Activated naive CD4-positive, alpha-beta T cell treated with anti-CD3 and anti-CD28 coated beads for 36 hours (primary cell): Measurements from ENCODE around the gene TTLL4. TPM values are rescaled to one million over a fixed set of nuclear protein-coding genes. Genes with fewer than 3 reads are reported as not detected.
"Not testable (repeated sequence)": the region's sequence is repeated elsewhere in the genome, so short reads cannot be mapped to it uniquely, and the experiment has no call there.

Source experiments
- CTCF ChIA-PET: fragments of 350-600 bp; sonication (Branson Sonifier 250); formaldehyde crosslinking; loops from one replicate; lab custom pipeline; 2021; ENCODE audit warnings: antibody characterized with exemption; lab: Charles Lee
- DNase-seq: peaks from one replicate; pipeline ENCODE4 v3.0.0-alpha.2; 2020
- H3K27ac Mint-ChIP-seq: one replicate; pipeline ENCODE4 v1.8.0; 2021; ENCODE audit warnings: mild to moderate bottlenecking, mixed read lengths
- H3K27me3 Mint-ChIP-seq: one replicate; pipeline ENCODE4 v1.8.0; 2021; ENCODE audit warnings: low read depth, mixed read lengths
- H3K36me3 Mint-ChIP-seq: one replicate; pipeline ENCODE4 v1.8.0; 2021; ENCODE audit warnings: low read depth, mixed read lengths
- H3K4me1 Mint-ChIP-seq: one replicate; pipeline ENCODE4 v1.8.0; 2021; ENCODE audit warnings: low read depth, mixed read lengths
- H3K4me3 Mint-ChIP-seq: one replicate; pipeline ENCODE4 v1.8.0; 2021; ENCODE audit warnings: mild to moderate bottlenecking, moderate library complexity, mixed read lengths
- H3K9me3 Mint-ChIP-seq: one replicate; pipeline ENCODE4 v1.8.0; 2021; ENCODE audit warnings: mixed read lengths
- intact Hi-C: fragments of 100-400 bp; cut with micrococcal nuclease; formaldehyde crosslinking; loops from one replicate; pipeline ENCODE4 v1.15.1; 2023
- total RNA-seq, 2 experiments: library from RNA; stranded (reverse); gene quantifications; one replicate each; pipeline ENCODE4 v1.2.3, GENCODE V29; 2021

Gene TTLL4
- total RNA-seq, 2 experiments from 2014 or later: 23.7 to 24.7 TPM

DNA sequence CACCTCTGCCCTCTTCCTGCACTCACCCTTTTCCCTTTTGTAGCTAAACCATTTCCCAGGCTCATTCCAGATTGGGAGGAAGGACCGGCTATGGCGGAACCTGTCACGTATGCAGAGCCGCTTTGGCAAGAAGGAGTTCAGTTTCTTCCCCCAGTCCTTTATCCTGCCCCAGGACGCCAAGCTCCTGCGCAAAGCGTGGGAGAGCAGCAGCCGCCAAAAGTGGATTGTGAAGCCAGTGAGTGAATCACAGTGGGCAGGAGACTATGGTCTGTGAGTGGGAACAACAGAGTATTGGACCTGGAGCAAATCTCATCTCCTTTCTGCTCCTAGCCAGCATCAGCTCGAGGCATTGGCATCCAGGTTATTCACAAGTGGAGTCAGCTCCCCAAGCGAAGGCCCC is 36.3 kb downstream of the TTLL4 start:
- CTCF ChIA-PET: interaction anchor here (0.8 to 1.5 kb wide), 2 partner anchors 18 to 37 kb away, joined by 3 read pairs; no protein-coding TSS in a partner anchor
- Mint-ChIP-seq H3K36me3 (peaks cover 40% of the 10 kb centered on the region), H3K4me3 (no peak overlapping the region), H3K9me3 (no peaks in the 10 kb centered on the region), H3K27ac (no peak overlapping the region), H3K4me1 (peaks cover 20% of the 10 kb centered on the region), H3K27me3 (no peaks in the 10 kb centered on the region)
- DNase-seq: no peak
- intact Hi-C loops: no loop called here

DNA sequence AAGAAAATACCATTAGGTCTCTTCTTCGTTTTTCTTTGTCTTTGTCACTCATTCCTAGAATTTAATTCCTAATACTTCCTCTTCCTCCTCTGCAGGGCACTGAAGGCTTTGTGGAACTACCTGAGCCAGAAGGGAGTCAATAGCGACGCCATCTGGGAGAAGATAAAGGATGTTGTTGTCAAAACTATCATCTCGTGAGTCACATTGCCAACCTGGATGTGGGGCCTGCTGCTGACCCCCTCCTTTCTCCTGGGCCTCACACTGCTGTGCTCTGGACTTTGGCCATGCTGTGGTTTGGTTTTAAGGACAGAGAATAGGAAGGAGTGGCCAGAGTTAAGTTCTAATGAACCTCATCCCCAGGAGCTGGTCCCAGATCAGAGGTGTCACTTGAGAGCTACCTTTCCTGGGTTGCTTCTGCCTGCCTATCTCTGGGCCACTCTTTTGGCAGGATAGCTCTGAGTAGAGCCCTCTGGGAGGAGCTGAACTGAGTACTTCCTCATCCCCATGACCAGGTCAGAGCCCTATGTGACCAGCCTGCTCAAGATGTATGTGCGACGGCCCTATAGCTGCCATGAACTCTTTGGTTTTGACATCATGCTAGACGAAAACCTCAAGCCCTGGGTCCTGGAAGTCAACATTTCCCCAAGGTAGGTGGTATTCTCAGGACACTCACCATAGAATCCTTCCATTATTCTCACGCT is 38.3 kb downstream of the TTLL4 start:
- H3K4me1 Mint-ChIP-seq: peaks cover 13% of the 10 kb centered on the region
- no peak overlapping the region for H3K4me3 Mint-ChIP-seq
- no peaks in the 10 kb centered on the region for H3K27me3 Mint-ChIP-seq
- CTCF ChIA-PET: interaction anchor here (0.6 to 0.8 kb wide), 2 partner anchors 18 to 281 kb away, joined by 3 to 6 read pairs; no protein-coding TSS in a partner anchor
- no peak for DNase-seq
- peaks cover 49% of the 10 kb centered on the region for H3K36me3 Mint-ChIP-seq
- no peak overlapping the region for H3K27ac Mint-ChIP-seq
- intact Hi-C loops: no loop called here
- no peaks in the 10 kb centered on the region for H3K9me3 Mint-ChIP-seq

DNA sequence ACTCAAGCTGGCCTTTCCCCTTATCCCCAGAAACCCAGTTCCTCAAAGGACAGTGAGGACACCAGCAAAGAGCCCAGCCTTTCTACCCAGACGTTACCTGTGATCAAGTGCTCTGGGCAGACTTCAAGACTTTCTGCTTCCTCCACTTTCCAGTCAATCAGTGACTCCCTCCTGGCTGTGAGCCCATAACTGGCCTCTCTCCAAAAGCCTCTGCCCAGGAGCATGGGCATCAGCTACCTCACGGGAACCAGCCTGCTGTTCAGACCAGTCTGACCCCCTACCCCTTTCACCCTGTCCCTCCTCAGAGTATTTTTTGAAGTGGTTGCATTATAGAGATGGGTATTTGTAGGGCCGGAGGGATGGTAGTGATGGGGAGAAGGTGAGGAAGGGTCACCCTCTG is 43.6 kb downstream of the TTLL4 start:
- Mint-ChIP-seq H3K27me3 (no peaks in the 10 kb centered on the region), H3K9me3 (no peaks in the 10 kb centered on the region), H3K4me1 (no peaks in the 10 kb centered on the region), H3K36me3 (peaks cover 30% of the 10 kb centered on the region), H3K27ac (no peak overlapping the region), H3K4me3 (no peak overlapping the region)
- DNase-seq: no peak
- intact Hi-C loops: no loop called here
- CTCF ChIA-PET: no interaction called here

DNA sequence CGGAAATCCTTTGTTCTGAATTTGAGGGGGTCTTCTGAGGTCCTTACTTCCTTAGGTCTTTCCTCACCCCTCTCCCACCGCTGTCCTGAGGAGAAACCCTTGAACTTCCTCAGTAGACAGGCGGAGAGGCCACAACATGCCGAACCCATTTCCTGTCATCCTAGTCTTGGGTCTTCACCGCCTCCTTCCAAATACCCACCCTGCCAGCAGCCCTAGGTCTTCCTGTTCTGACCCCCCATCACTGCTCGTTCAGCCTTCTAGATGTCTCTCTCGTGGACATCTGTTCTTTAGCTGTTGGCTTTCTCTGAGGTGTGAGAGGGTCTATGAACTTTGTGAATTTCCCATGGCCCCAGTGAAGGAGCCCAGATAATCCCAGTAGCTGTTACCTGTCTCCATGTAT is 44.1 kb downstream of the TTLL4 start:
- no peaks in the 10 kb centered on the region for H3K9me3 Mint-ChIP-seq
- CTCF ChIA-PET: interaction anchor here (0.5 kb wide), 1 partner anchor 10 kb away, joined by 3 read pairs; no protein-coding TSS in a partner anchor
- no peaks in the 10 kb centered on the region for H3K27me3 Mint-ChIP-seq
- intact Hi-C loops: no loop called here
- DNase-seq: no peak
- H3K4me3 Mint-ChIP-seq: no peak overlapping the region
- H3K27ac Mint-ChIP-seq: no peak overlapping the region
- peaks cover 29% of the 10 kb centered on the region for H3K36me3 Mint-ChIP-seq
- H3K4me1 Mint-ChIP-seq: no peaks in the 10 kb centered on the region

DNA sequence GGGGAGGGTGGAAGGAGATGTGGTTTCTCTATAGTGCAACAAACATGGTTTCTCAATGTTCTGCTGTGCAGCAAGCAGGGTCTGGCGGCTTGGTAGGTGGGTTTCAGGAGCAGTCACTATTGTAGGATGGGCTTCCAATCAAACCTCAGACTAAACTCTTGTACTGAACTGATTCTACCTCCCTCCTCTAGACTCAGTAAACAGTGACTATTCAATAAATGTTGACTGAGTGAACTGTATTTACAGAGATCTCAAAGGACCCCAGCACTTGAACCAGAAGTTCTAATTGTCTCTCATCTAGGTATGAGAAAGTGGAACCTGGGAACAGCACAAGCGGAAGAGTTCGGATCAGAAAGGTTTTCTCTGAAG is 44.5 kb downstream of the TTLL4 start:
- peaks cover 29% of the 10 kb centered on the region for H3K36me3 Mint-ChIP-seq
- intact Hi-C loops: no loop called here
- H3K27me3 Mint-ChIP-seq: no peaks in the 10 kb centered on the region
- no peak overlapping the region for H3K27ac Mint-ChIP-seq
- DNase-seq: no peak
- H3K9me3 Mint-ChIP-seq: no peaks in the 10 kb centered on the region
- CTCF ChIA-PET: interaction anchor here (0.5 kb wide), 1 partner anchor 9 kb away, joined by 3 read pairs; no protein-coding TSS in a partner anchor
- no peaks in the 10 kb centered on the region for H3K4me1 Mint-ChIP-seq
- no peak overlapping the region for H3K4me3 Mint-ChIP-seq

DNA sequence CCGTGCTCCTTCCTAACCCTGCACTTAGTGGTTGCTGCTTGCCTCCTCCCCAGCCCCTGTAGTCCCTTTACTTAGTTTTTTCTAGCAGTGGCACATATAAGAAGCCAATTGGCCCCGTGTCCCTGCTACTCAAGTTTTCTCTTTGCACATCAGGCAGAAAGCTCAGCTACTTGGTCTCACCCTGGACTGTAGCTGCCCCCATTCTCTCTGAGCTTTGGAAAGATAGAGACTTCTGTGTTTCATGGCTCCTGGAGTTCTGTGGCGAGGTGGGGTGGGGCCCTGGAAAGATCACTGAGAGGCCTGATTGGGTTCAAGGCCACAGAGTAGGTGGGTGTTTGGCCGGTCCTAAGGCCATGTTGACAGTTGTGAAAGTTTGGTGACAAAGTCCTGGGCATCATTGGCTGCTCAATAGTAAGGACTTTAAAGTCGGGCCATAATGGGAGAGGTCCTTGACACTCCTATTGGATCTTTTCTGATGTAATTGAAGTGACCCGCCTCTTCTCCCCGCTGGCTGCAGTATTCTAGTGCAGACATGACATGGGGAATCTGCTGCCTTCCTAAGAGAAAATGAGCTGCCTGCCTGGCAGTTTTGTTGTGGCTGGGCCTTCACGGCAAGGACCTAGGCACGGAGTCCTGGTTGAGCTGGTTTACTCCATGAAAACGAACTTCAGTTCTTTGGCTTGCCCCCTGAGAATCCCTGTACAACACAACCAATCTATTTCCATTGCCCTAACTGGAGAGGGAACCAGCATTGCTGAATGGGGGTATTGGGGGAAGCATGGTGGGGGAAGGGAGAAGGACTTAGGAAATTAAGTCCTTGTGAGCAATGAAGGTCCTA is 45.2 kb downstream of the TTLL4 start:
- Mint-ChIP-seq H3K36me3 (peaks cover 26% of the 10 kb centered on the region), H3K27ac (no peak overlapping the region), H3K27me3 (no peaks in the 10 kb centered on the region), H3K4me3 (no peak overlapping the region), H3K4me1 (no peaks in the 10 kb centered on the region), H3K9me3 (no peaks in the 10 kb centered on the region)
- intact Hi-C loops: no loop called here
- CTCF ChIA-PET: interaction anchor here (0.5 to 0.6 kb wide), 2 partner anchors 9 to 29 kb away, joined by 3 read pairs; no protein-coding TSS in a partner anchor
- no peak for DNase-seq

DNA sequence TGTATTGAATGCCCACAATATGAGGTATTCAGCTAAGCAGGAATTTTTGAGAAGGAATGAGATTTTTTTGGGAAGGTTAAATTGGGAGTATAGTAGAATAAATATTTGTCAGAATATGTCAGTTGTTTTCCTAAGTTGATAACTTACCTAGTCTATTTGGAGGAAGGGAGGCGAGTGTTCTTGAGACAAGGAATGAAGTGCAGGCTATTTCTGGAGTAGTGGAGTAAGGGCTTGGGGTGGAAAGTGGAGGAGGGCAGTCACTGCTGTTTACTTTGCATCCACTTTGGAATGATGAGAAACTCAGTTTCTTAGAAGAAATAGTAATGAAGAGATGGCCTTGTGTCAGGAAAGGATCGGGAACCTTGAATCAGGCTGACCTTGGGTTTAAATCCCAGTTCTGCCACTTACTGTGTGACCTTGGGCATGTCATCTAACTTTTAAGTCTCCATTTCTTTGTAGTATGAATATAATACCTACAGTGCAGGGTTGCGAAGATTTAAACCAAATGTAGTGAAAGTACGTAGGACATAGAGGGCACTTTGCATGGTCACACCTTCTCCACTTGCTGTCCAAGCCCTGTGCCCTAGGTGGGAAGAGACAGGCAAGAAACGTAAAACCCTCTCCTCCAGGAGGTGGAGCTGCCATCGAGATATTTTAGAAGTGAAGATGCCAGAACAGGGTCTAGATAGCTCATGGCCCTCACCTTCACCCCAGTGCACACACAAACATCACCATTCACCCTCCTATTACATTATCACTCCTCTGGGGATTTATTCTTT is 46.2 kb downstream of the TTLL4 start:
- CTCF ChIA-PET: interaction anchor here (1.4 kb wide), 1 partner anchor 47 kb away, joined by 5 read pairs; the partner anchor contains the start of gene TTLL4
- no peak overlapping the region for H3K4me3 Mint-ChIP-seq
- H3K27me3 Mint-ChIP-seq: no peaks in the 10 kb centered on the region
- peaks cover 23% of the 10 kb centered on the region for H3K36me3 Mint-ChIP-seq
- H3K4me1 Mint-ChIP-seq: no peaks in the 10 kb centered on the region
- intact Hi-C loops: no loop called here
- H3K9me3 Mint-ChIP-seq: no peaks in the 10 kb centered on the region
- no peak overlapping the region for H3K27ac Mint-ChIP-seq
- DNase-seq: no peak

DNA sequence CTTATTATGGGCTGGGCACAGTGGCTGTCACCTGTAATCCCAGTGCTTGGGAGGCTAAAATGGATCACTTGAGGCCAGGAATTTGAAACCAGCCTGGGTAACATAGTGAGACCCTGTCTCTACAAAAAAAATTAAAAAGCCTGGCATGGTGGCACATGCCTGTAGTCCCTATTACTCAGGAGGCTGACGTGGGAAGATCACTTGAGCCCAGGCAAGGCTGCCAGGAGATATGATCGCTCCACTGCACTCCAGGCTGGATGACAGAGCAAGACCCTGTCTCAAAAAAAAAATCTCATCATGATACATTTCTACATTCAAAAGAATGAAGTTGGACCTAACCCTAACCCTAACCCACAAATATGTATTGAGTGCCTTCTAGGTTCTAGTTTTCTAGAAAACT is 51.2 kb downstream of the TTLL4 start:
- no peak overlapping the region for H3K27ac Mint-ChIP-seq
- H3K27me3 Mint-ChIP-seq: no peaks in the 10 kb centered on the region
- H3K36me3 Mint-ChIP-seq: no peaks in the 10 kb centered on the region
- H3K4me3 Mint-ChIP-seq: no peak overlapping the region
- intact Hi-C loops: no loop called here
- H3K9me3 Mint-ChIP-seq: no peaks in the 10 kb centered on the region
- no peaks in the 10 kb centered on the region for H3K4me1 Mint-ChIP-seq
- DNase-seq: no peak
- CTCF ChIA-PET: no interaction called here

DNA sequence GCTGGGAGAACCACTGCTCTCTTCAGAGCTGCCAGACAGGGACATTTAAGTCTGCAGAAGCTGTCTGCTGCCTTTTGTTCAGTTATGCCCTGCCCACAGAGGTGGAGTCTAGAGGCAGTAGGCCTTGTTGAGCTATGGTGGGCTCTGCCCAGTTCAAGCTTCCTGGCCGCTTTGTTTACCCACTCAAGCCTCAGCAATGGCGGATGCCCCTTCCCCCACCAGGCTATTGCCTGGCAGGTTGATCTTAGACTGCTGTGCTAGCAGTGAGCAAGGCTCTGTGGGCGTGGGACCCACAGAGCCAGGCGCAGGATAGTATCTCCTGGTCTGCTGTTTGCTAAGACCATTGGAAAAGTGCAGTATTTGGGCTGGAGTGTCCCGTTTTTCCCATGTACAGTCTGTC is 62.1 kb downstream of the TTLL4 start:
- CTCF ChIA-PET: interaction anchor here (0.7 to 0.8 kb wide), 2 partner anchors 10 to 34 kb away, joined by 3 to 4 read pairs; partner anchors contain the start of gene CYP27A1
- H3K9me3 Mint-ChIP-seq, H3K27ac Mint-ChIP-seq, intact Hi-C loops, H3K27me3 Mint-ChIP-seq, H3K4me1 Mint-ChIP-seq, H3K4me3 Mint-ChIP-seq, DNase-seq: not testable (repeated sequence)
- peaks cover 18% of the 10 kb centered on the region for H3K36me3 Mint-ChIP-seq

DNA sequence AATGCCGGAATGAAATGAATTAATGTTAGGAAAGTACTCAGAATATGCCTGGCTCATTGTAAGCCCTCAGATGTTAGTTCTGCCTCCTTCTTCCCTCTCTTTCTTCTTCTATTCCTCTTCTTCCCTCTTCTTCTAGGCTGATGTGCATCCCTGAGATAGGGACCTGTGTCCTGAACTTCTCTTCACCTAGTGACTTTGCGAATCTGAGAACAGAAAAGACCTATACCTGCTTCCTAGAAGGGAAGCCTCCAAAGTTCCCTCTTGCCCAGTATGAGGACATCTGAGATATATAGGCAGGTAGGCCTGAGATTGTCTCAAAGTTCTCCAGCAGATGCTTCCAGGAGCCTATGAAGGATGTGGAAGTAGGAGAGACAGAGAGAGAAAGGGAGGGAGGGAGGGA is 63.2 kb downstream of the TTLL4 start:
- no peak overlapping the region for H3K27ac Mint-ChIP-seq
- H3K4me1 Mint-ChIP-seq: no peaks in the 10 kb centered on the region
- no peaks in the 10 kb centered on the region for H3K27me3 Mint-ChIP-seq
- H3K36me3 Mint-ChIP-seq: peaks cover 20% of the 10 kb centered on the region
- DNase-seq: no peak
- H3K4me3 Mint-ChIP-seq: no peak overlapping the region
- H3K9me3 Mint-ChIP-seq: peaks cover 12% of the 10 kb centered on the region
- intact Hi-C loops: no loop called here
- CTCF ChIA-PET: interaction anchor here (0.7 kb wide), 1 partner anchor 11 kb away, joined by 4 read pairs; no protein-coding TSS in a partner anchor

DNA sequence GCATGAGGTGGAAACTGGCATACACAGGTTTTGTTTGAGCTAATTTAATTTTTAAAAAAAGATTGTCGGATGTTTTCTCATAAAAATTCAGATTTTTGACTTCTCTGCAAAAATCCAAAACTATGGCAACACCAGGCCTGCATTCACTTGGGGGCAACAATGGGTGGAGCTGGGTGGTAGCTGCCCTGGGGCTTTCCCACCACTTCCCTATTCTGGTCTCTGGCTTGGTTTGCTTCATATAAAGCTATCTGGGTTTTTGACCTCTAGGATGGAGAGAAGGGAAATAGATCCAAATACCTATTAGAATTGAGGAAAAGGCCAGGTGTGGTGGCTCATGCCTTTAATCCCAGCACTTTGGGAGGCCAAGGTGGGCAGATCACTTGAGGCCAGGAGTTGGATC is 65.9 kb downstream of the TTLL4 start:
- CTCF ChIA-PET: interaction anchor here (1.0 to 1.3 kb wide), 3 partner anchors 12 to 89 kb away, joined by 3 read pairs; no protein-coding TSS in a partner anchor
- H3K4me3 Mint-ChIP-seq: no peak overlapping the region
- peaks cover 17% of the 10 kb centered on the region for H3K36me3 Mint-ChIP-seq
- H3K4me1 Mint-ChIP-seq: peaks cover 2% of the 10 kb centered on the region
- H3K27ac Mint-ChIP-seq: no peak overlapping the region
- H3K27me3 Mint-ChIP-seq: peaks cover 16% of the 10 kb centered on the region
- peaks cover 12% of the 10 kb centered on the region for H3K9me3 Mint-ChIP-seq
- intact Hi-C loops: no loop called here
- DNase-seq: no peak
